Osteoblast (primary cell): ENCODE results near the gene CCZ1. TPM values are rescaled to one million over a fixed set of nuclear protein-coding genes. Genes with fewer than 3 reads are reported as not detected.
"Not testable (repeated sequence)": the region's sequence is repeated elsewhere in the genome, so short reads cannot be mapped to it uniquely, and the experiment has no call there.

Experiments used
- DNase-seq: peaks from one replicate; pipeline ENCODE4 v3.0.0; 2011; ENCODE audit warnings: low spot score, mixed read lengths; ENCODE audit not compliant: insufficient read length; ENCODE audit errors: missing footprints
- H2AFZ ChIP-seq: 2 replicates; pipeline ENCODE4 v1.6.0; 2011; ENCODE audit warnings: mild to moderate bottlenecking, low read length
- H3K27ac ChIP-seq: 2 replicates; pipeline ENCODE4 v1.5.1; 2011; ENCODE audit warnings: mild to moderate bottlenecking, low read depth, low read length, moderate library complexity
- H3K27me3 ChIP-seq: 2 replicates; pipeline ENCODE4 v1.6.0; 2012; ENCODE audit warnings: mild to moderate bottlenecking, control low read depth, inconsistent platforms, low read length, moderate library complexity; ENCODE audit not compliant: insufficient read depth
- H3K36me3 ChIP-seq: 2 replicates; pipeline ENCODE4 v1.5.1; 2011; ENCODE audit warnings: mild to moderate bottlenecking, low read length, control low read depth, moderate library complexity; ENCODE audit not compliant: insufficient read depth
- H3K4me1 ChIP-seq: 2 replicates; pipeline ENCODE4 v1.5.1; 2011; ENCODE audit warnings: mild to moderate bottlenecking, low read length, control low read depth, moderate library complexity; ENCODE audit not compliant: insufficient read depth
- H3K4me2 ChIP-seq: 2 replicates; pipeline ENCODE4 v1.6.0; 2011; ENCODE audit warnings: mild to moderate bottlenecking, low read length; ENCODE audit not compliant: insufficient read depth
- H3K4me3 ChIP-seq: fragments of 200-600 bp; sonication (generic); 3 replicates; pipeline ENCODE4 v1.5.1; 2012; ENCODE audit warnings: mild to moderate bottlenecking, low read length, inconsistent platforms; ENCODE audit not compliant: insufficient read depth
- H3K79me2 ChIP-seq: 2 replicates; pipeline ENCODE4 v1.6.0; 2012; ENCODE audit warnings: mild to moderate bottlenecking, low read length, control low read depth, inconsistent platforms; ENCODE audit not compliant: insufficient read depth
- H3K9me3 ChIP-seq: 2 replicates; pipeline ENCODE4 v1.5.1; 2011; ENCODE audit warnings: low read depth, low read length, control low read depth
- H4K20me1 ChIP-seq: 2 replicates; pipeline ENCODE4 v1.6.0; 2012; ENCODE audit warnings: mild to moderate bottlenecking, low read length, control low read depth; ENCODE audit not compliant: insufficient read depth
- total RNA-seq: library from RNA; depleted of rRNA; stranded (reverse); fragments of >200 nt; gene quantifications from 2 replicates; pipeline ENCODE4 v1.2.3, GENCODE V29; 2012
- TF ChIP-seq, protein P1 (sequence below): IDR thresholded peaks from 2 replicates; pipeline ENCODE4 v1.5.1; 2011; ENCODE audit warnings: mild to moderate bottlenecking, low read depth, low read length, moderate library complexity; ENCODE audit errors: extremely low read depth

The CCZ1 gene
- total RNA-seq, 1 donor = 52.8 TPM

DNA sequence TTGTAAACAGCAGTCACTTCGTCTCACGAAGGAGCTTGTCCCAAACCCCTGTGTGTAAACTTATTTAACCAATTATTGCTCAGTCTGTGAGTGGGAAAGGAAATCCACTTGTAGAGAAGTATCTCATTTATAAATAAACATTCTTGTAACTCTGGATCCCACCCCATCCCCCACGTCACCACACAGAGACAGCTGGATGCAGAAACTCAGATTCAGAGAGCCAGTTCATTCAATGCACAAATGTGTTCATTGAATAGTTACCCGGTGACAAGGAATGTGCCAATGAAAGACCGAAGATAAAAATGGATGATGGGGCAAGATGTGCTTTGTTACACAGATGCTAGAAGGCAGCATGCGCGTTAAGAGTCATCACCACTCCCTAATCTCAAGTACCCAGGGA is 26.2 kb upstream of the CCZ1 start:
- Histone ChIP-seq H3K27me3 (no peaks in the 10 kb centered on the region), H3K36me3 (no peaks in the 10 kb centered on the region), H3K4me2 (peak overlapping the region; percentile 36), H2AFZ (no peak overlapping the region), H3K4me3 (no peak overlapping the region), H3K9me3 (no peaks in the 10 kb centered on the region), H3K27ac (no peak overlapping the region), H4K20me1 (no peaks in the 10 kb centered on the region), H3K4me1 (no peaks in the 10 kb centered on the region), H3K79me2 (no peaks in the 10 kb centered on the region)
- no peak for DNase-seq
- TF ChIP-seq, protein P1, sequence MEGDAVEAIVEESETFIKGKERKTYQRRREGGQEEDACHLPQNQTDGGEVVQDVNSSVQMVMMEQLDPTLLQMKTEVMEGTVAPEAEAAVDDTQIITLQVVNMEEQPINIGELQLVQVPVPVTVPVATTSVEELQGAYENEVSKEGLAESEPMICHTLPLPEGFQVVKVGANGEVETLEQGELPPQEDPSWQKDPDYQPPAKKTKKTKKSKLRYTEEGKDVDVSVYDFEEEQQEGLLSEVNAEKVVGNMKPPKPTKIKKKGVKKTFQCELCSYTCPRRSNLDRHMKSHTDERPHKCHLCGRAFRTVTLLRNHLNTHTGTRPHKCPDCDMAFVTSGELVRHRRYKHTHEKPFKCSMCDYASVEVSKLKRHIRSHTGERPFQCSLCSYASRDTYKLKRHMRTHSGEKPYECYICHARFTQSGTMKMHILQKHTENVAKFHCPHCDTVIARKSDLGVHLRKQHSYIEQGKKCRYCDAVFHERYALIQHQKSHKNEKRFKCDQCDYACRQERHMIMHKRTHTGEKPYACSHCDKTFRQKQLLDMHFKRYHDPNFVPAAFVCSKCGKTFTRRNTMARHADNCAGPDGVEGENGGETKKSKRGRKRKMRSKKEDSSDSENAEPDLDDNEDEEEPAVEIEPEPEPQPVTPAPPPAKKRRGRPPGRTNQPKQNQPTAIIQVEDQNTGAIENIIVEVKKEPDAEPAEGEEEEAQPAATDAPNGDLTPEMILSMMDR = no peak

DNA sequence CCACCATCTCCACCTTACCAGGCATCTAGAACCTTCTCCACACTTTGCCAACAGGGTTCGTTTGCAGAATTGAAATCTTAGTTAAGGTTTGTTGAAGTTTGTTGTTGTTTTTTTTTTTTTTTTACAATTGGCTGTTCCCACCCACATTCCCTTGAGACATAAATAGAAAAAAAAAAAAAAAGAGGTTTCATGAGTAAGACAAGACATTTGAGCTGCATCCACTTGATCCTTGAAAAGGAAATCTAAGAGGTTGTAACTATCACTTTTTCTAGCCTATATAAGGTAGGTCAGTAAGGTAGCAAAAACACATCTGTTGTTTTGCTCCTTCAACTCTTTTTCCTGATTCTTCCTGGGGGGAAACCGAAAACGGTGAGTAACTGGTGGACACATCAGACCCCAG is 18.9 kb upstream of the CCZ1 start:
- not testable (repeated sequence) for H3K4me2 ChIP-seq, H3K9me3 ChIP-seq, H3K79me2 ChIP-seq, H3K4me1 ChIP-seq, H3K27ac ChIP-seq, H3K27me3 ChIP-seq, H2AFZ ChIP-seq, H3K4me3 ChIP-seq, H3K36me3 ChIP-seq, H4K20me1 ChIP-seq
- DNase-seq = peak; percentile 27

DNA sequence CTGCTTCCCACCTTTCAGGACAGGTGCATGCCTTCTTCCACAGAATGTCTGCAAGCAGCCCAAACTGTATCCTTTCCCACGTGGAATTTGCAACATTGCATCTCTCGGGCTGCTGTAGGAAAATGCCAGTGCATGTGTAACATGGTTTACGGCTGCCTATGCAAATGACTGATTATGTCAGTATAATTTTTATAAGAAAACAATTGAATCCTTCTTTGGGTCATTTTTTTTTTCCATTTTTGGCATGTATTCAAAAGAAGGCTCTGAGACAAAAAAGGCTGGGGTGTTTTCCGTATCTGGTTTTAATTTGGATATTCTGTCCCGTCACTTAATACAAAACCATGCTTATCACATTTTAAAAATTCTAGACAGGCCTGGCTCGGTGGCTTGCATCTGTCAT is 18.4 kb upstream of the CCZ1 start:
- H3K36me3 ChIP-seq, H3K4me1 ChIP-seq, DNase-seq, H3K9me3 ChIP-seq, H4K20me1 ChIP-seq, H3K79me2 ChIP-seq, H3K27me3 ChIP-seq, H3K27ac ChIP-seq, H3K4me2 ChIP-seq, H3K4me3 ChIP-seq, H2AFZ ChIP-seq: not testable (repeated sequence)

DNA sequence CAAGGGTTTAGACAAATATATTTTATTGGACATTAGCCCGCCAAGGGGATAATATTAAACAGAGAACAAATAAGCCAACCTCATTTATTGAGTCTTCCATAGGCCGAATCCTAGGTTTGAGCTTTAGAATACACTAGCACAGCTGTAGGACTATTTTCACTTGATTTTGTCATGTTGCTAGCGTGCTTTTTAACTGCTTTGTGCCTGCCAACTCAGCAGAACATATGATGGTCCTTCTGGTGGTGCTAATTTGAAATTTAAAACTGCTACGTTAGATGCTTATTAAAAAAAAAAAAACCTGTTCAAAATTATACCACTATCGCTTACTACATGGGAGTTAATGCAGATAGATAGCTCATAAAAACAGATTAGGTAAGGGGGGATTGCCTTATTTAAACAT is 14.1 kb upstream of the CCZ1 start:
- H3K4me3 ChIP-seq, H3K79me2 ChIP-seq, H3K36me3 ChIP-seq, H3K27ac ChIP-seq, H2AFZ ChIP-seq, H3K4me2 ChIP-seq, H3K4me1 ChIP-seq, H3K9me3 ChIP-seq, H4K20me1 ChIP-seq, H3K27me3 ChIP-seq, DNase-seq: not testable (repeated sequence)

DNA sequence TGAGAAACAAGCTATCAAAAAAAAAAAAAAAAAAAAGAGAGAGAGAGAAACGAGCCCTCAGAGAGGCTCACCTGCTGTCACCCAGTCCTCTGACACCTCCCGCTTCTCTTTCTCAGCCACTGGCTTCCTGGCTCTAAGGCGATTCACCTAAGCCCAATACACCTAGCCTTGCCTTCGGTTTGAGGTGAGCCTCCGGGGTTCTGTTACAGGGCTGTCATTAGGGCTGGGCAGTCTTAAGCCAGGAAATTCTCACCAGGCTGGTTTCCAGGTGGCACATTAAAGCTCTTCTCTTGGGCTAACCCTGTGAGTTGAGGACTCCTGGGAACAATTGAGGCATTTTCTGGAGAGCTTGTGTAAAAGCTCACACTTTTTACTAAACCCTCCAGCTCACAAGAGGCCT is 10.5 kb upstream of the CCZ1 start:
- H4K20me1 ChIP-seq, H3K27ac ChIP-seq, H3K4me1 ChIP-seq: not testable (repeated sequence)

DNA sequence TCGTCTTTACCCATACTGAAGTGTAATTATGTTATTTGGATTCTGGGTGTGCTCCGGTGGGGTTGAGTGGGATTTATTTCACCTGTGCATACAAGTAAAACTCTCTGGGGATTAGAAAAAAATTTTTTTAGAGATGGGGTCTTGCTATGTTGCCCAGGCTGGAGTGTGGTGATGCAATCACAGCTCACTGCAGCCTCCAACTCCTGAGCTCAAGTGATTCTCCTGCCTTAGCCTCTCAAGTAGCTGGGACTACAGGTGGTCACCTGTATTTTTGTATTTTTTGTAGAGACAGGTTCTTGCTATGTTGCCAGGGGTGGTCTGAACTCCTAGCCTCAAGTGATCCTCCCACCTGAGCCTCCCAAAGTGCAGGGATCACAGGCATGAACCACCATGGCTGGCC is 8.3 kb upstream of the CCZ1 start:
- H3K79me2 ChIP-seq, DNase-seq, H3K36me3 ChIP-seq, H3K4me1 ChIP-seq, H4K20me1 ChIP-seq, H3K27me3 ChIP-seq, H3K9me3 ChIP-seq, H3K27ac ChIP-seq, H2AFZ ChIP-seq, H3K4me3 ChIP-seq, H3K4me2 ChIP-seq: not testable (repeated sequence)

More for the DNA sequence above, 10.5 kb upstream of the CCZ1 start:
- H3K36me3 ChIP-seq, H3K9me3 ChIP-seq, H3K79me2 ChIP-seq, H2AFZ ChIP-seq, H3K4me3 ChIP-seq, H3K27me3 ChIP-seq, H3K4me2 ChIP-seq, DNase-seq: not testable (repeated sequence)
